GM23338 (cell line): ENCODE results near the gene HVCN1. TPM values are rescaled to one million over a fixed set of nuclear protein-coding genes. Genes with fewer than 3 reads are reported as not detected.
"Not testable (repeated sequence)": the region's sequence is repeated elsewhere in the genome, so short reads cannot be mapped to it uniquely, and the experiment has no call there.

ENCODE experiments used
- ATAC-seq: fragments of 200-7000 bp; cut with Tn5 transposase; 3 replicates; pipeline ENCODE4 v1.9.1; 2020
- DNase-seq: peaks from one replicate; pipeline ENCODE4 v3.0.0-alpha.2; 2015; ENCODE audit warnings: low spot score
- H2AFZ ChIP-seq: fragments of 200-600 bp; sonication (generic); 2 replicates; pipeline ENCODE4 v1.8.0; 2016; ENCODE audit warnings: antibody characterized with exemption, mild to moderate bottlenecking, moderate library complexity
- H3F3A ChIP-seq: fragments of 200-600 bp; sonication (generic); replicated peaks from 2 replicates; pipeline ENCODE4 v1.8.0; 2017; ENCODE audit warnings: antibody characterized with exemption, mixed run types, low read depth
- H3K27ac ChIP-seq: fragments of 200-600 bp; sonication (generic); 2 replicates; pipeline ENCODE4 v1.6.1; 2016; ENCODE audit warnings: low read depth
- H3K27me3 ChIP-seq: fragments of 200-600 bp; sonication (generic); 2 replicates; pipeline ENCODE4 v1.8.0; 2016; ENCODE audit warnings: mild to moderate bottlenecking, mixed run types, moderate library complexity; ENCODE audit not compliant: insufficient read depth
- H3K36me3 ChIP-seq: fragments of 200-600 bp; sonication (generic); 2 replicates; pipeline ENCODE4 v1.8.0; 2016; ENCODE audit warnings: mild to moderate bottlenecking; ENCODE audit not compliant: insufficient read depth
- H3K4me1 ChIP-seq: fragments of 200-600 bp; sonication (generic); 2 replicates; pipeline ENCODE4 v1.8.0; 2016; ENCODE audit warnings: mild to moderate bottlenecking, moderate library complexity; ENCODE audit not compliant: insufficient read depth
- H3K4me2 ChIP-seq: fragments of 200-600 bp; sonication (generic); 2 replicates; pipeline ENCODE4 v1.7.1; 2017; ENCODE audit warnings: mixed run types
- H3K4me3 ChIP-seq: fragments of 200-600 bp; sonication (generic); 2 replicates; pipeline ENCODE4 v1.6.1; 2016; ENCODE audit warnings: mixed run types
- H3K79me2 ChIP-seq: fragments of 200-600 bp; sonication (generic); replicated peaks from 2 replicates; pipeline ENCODE4 v1.8.0; 2017; ENCODE audit warnings: mild to moderate bottlenecking; ENCODE audit not compliant: insufficient read depth
- H3K9me2 ChIP-seq: fragments of 200-600 bp; sonication (generic); 2 replicates; pipeline ENCODE4 v1.8.0; 2017; ENCODE audit not compliant: insufficient read depth
- H4K20me1 ChIP-seq: fragments of 200-600 bp; sonication (generic); replicated peaks from 2 replicates; pipeline ENCODE4 v1.8.0; 2017; ENCODE audit warnings: mild to moderate bottlenecking; ENCODE audit not compliant: insufficient read depth
- H3K27ac Mint-ChIP-seq: 2 replicates; pipeline ENCODE4 v1.8.0; 2020; ENCODE audit warnings: inconsistent platforms, mild to moderate bottlenecking, moderate library complexity, mixed read lengths
- H3K27me3 Mint-ChIP-seq: 3 replicates; pipeline ENCODE4 v1.8.0; 2022; ENCODE audit warnings: low read depth, mild to moderate bottlenecking, moderate library complexity, mixed read lengths, inconsistent platforms; ENCODE audit not compliant: insufficient read depth, poor library complexity
- H3K36me3 Mint-ChIP-seq: 3 replicates; pipeline ENCODE4 v1.8.0; 2021; ENCODE audit warnings: low read depth, mild to moderate bottlenecking, inconsistent platforms, moderate library complexity, mixed read lengths
- H3K4me1 Mint-ChIP-seq: 3 replicates; pipeline ENCODE4 v1.8.0; 2020; ENCODE audit warnings: mild to moderate bottlenecking, inconsistent platforms, mixed read lengths
- H3K4me3 Mint-ChIP-seq: 3 replicates; pipeline ENCODE4 v1.8.0; 2021; ENCODE audit warnings: moderate library complexity, mild to moderate bottlenecking, inconsistent platforms, mixed read lengths
- H3K9me3 Mint-ChIP-seq: 3 replicates; pipeline ENCODE4 v1.8.0; 2020; ENCODE audit warnings: moderate library complexity, mild to moderate bottlenecking, inconsistent platforms, mixed read lengths
- CREB1 ChIP-seq: fragments of 250-450 bp; sonication (Bioruptor Pico); IDR thresholded peaks from 2 replicates; pipeline ENCODE4 v1.5.0; 2020; ENCODE audit warnings: low read depth, mild to moderate bottlenecking, moderate library complexity
- EZH2phosphoT487 ChIP-seq: fragments of 200-600 bp; sonication (generic); IDR thresholded peaks from one replicate; pipeline ENCODE4 v1.8.1; 2018; ENCODE audit warnings: antibody characterized with exemption; ENCODE audit not compliant: unreplicated experiment
- ZNF114 ChIP-seq: fragments of 250-450 bp; sonication (Bioruptor Pico); IDR thresholded peaks from 2 replicates; pipeline ENCODE4 v1.5.0; 2020; ENCODE audit warnings: mild to moderate bottlenecking, moderate library complexity
- polyA plus RNA-seq: library from polyadenylated mRNA; unstranded; fragments of >200 nt; fragmentation: Nextera tagmentation; extraction: Ambion mirVana; gene quantifications from 2 replicates; pipeline ENCODE4 v1.2.1, GENCODE V29; 2016
- total RNA-seq: library from RNA; depleted of rRNA; stranded (reverse); fragments of >200 nt; shearing (Covaris generic); gene quantifications from 2 replicates; pipeline ENCODE4 v1.2.3, GENCODE V29; 2014
- TF ChIP-seq, protein P1 (sequence below): IDR thresholded peaks from 2 replicates; pipeline ENCODE4 v1.6.1; 2016; ENCODE audit warnings: antibody characterized with exemption
- TF ChIP-seq, protein P2 (sequence below), 2 experiments: fragments of 200-600 bp in 1 of 2; sonication (generic) in 1 of 2; conservative IDR thresholded peaks; 2 replicates each; pipeline versions ENCODE4 v1.5.1 to v1.6.1; 2016 to 2017; ENCODE audit warnings: antibody characterized with exemption in 2 of 2, low read depth in 2 of 2, mild to moderate bottlenecking in 2 of 2, moderate library complexity in 1 of 2

Gene HVCN1
- total and polyA plus RNA-seq, 2 experiments from 2014 or later = 10.4 to 10.7 TPM

DNA sequence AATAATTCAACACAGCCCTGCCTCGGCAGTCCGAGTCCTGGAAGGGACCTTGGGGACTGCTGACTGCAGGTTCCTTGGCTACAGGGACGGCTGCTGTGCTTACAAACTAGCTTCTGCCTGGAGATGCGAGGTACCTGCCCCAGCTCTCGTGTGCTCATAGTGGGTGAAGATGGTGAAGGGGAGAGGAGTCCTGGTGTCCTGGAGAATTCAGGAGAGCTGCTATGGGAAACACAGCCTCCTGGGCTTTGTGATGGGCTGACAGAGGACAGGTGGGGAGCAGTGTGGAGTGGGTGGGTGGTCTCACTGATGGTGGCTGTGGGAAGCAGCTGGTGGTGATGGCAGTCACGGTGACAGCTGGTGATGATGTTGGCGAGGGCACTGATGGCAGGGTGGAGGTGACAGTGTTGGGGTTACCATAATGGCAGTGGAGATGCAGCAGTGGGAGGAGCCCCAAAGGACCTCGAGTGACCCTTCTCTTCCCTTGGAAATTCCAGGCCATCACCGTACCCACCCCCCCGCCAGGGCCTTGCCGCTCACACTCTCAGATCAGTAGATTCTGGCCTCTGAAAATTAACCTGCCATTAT is 32.8 kb downstream of the HVCN1 start:
- ATAC-seq = no peak
- peaks cover 3% of the 10 kb centered on the region for H3K27me3 Mint-ChIP-seq
- no peak overlapping the region for H3K4me3 Mint-ChIP-seq
- H3K4me1 ChIP-seq = peaks cover 5% of the 10 kb centered on the region; the same call in 1 of the 2 replicates
- peaks cover 24% of the 10 kb centered on the region for H3K4me1 Mint-ChIP-seq
- no peak overlapping the region for H3K4me2 ChIP-seq
- H3K4me3 ChIP-seq = no peak overlapping the region
- H2AFZ ChIP-seq = no peak overlapping the region
- DNase-seq = no peak
- H3K79me2 ChIP-seq = no peaks in the 10 kb centered on the region
- H3K9me2 ChIP-seq = no peaks in the 10 kb centered on the region
- TF ChIP-seq ZNF114 (CRISPR knock-in tag) (no peak), EZH2phosphoT487 (no peak), CREB1 (CRISPR knock-in tag) (no peak)
- H3K27me3 ChIP-seq = no peaks in the 10 kb centered on the region
- no peaks in the 10 kb centered on the region for H3K9me3 Mint-ChIP-seq
- no peaks in the 10 kb centered on the region for H3F3A ChIP-seq
- H3K36me3 Mint-ChIP-seq = peaks cover 2% of the 10 kb centered on the region; the same call in 1 of the 3 replicates
- H3K27ac Mint-ChIP-seq = no peak overlapping the region
- no peaks in the 10 kb centered on the region for H3K36me3 ChIP-seq
- no peak overlapping the region for H3K27ac ChIP-seq
- no peaks in the 10 kb centered on the region for H4K20me1 ChIP-seq

DNA sequence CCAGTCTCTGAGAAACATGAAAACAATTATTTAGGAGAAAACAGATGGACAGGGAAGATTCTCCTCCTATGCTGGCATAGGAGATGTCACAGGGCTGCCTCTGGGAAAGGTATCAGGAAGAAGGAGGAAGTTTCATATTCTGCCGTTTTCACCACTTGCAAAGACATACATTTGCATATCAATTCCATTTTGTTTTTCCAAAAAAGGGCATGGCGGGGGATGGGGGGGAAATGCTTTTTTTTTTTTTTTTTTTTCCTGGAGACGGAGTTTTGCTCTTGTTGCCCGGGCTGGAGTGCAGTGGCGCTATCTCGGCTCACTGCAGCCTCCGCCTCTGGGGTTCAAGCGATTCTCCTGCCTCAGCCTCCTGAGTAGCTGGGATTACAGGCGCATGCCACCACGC is 34.7 kb downstream of the HVCN1 start:
- Mint-ChIP-seq H3K27ac (0 out of 2 replicates have a peak overlapping the region, but pooled peaks have one; percentile 9), H3K4me3 (peak overlapping the region; percentile 14; the same call in 1 of the 3 replicates), H3K4me1 (peaks cover 24% of the 10 kb centered on the region)
- H3F3A ChIP-seq, H3K4me3 ChIP-seq, H4K20me1 ChIP-seq, H3K9me2 ChIP-seq, H3K36me3 ChIP-seq, H3K27me3 ChIP-seq, H3K4me1 ChIP-seq, H2AFZ ChIP-seq, H3K79me2 ChIP-seq, H3K27me3 Mint-ChIP-seq, H3K9me3 Mint-ChIP-seq, H3K27ac ChIP-seq, H3K36me3 Mint-ChIP-seq, ATAC-seq: not testable (repeated sequence)
- peak overlapping the region; percentile 36 for H3K4me2 ChIP-seq
- peak; percentile 34 for DNase-seq

DNA sequence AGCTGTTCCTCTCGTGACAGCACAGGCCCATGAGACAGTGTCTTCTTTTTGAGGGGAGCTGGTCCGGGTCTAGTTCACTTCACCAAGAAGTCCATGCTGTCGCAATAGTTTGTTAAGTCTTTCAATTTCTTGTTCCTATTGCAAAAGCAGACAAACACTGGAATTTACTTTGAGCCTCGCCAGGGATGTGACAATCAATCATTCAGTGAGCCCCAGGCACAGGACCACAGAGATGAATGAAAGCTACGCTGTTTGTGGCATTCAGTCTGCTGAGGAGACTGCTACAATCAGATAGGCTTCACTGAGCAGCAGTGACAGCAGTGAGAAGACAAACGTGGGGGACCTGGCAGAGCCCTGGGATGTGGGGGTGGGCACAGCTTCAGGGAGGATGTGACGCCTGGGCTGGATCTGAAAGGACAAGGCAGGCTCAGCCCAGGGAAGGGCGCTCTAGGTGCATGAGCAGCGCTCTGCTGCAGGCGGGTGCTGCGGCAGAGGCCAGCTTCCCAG is 39.5 kb downstream of the HVCN1 start:
- H3K4me3 ChIP-seq = no peak overlapping the region
- ATAC-seq (peak; percentile 84), DNase-seq (peak; percentile 39)
- Mint-ChIP-seq H3K4me3 (no peak overlapping the region), H3K4me1 (peaks cover 8% of the 10 kb centered on the region), H3K27ac (no peak overlapping the region), H3K27me3 (peaks cover 3% of the 10 kb centered on the region), H3K36me3 (0 out of 3 replicates have a peak, but pooled peaks cover 3% of the 10 kb centered on the region), H3K9me3 (no peaks in the 10 kb centered on the region)
- TF ChIP-seq, protein P1, sequence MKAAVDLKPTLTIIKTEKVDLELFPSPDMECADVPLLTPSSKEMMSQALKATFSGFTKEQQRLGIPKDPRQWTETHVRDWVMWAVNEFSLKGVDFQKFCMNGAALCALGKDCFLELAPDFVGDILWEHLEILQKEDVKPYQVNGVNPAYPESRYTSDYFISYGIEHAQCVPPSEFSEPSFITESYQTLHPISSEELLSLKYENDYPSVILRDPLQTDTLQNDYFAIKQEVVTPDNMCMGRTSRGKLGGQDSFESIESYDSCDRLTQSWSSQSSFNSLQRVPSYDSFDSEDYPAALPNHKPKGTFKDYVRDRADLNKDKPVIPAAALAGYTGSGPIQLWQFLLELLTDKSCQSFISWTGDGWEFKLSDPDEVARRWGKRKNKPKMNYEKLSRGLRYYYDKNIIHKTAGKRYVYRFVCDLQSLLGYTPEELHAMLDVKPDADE = no peak
- no peak for TF ChIP-seq EZH2phosphoT487
- TF ChIP-seq, protein P2, sequence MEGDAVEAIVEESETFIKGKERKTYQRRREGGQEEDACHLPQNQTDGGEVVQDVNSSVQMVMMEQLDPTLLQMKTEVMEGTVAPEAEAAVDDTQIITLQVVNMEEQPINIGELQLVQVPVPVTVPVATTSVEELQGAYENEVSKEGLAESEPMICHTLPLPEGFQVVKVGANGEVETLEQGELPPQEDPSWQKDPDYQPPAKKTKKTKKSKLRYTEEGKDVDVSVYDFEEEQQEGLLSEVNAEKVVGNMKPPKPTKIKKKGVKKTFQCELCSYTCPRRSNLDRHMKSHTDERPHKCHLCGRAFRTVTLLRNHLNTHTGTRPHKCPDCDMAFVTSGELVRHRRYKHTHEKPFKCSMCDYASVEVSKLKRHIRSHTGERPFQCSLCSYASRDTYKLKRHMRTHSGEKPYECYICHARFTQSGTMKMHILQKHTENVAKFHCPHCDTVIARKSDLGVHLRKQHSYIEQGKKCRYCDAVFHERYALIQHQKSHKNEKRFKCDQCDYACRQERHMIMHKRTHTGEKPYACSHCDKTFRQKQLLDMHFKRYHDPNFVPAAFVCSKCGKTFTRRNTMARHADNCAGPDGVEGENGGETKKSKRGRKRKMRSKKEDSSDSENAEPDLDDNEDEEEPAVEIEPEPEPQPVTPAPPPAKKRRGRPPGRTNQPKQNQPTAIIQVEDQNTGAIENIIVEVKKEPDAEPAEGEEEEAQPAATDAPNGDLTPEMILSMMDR (conservative IDR thresholded peaks at IDR 0.05; ENCODE audit: low read depth in 2 of 2) = peak in 1 of 2 experiments; percentile 58; a peak in 2 of 4 replicates
- no peaks in the 10 kb centered on the region for H3K9me2 ChIP-seq
- H2AFZ ChIP-seq = no peak overlapping the region
- no peaks in the 10 kb centered on the region for H3K36me3 ChIP-seq
- no peaks in the 10 kb centered on the region for H3K27me3 ChIP-seq
- no peaks in the 10 kb centered on the region for H3F3A ChIP-seq
- H3K27ac ChIP-seq = no peak overlapping the region
- H4K20me1 ChIP-seq = no peaks in the 10 kb centered on the region
- H3K79me2 ChIP-seq = no peaks in the 10 kb centered on the region
- H3K4me1 ChIP-seq = peaks cover 5% of the 10 kb centered on the region; the same call in 1 of the 2 replicates
- no peak overlapping the region for H3K4me2 ChIP-seq
